ENCODE results near the gene SSC5D. TPM values are rescaled to one million over a fixed set of nuclear protein-coding genes. Genes with fewer than 3 reads are reported as not detected.
A peak's percentile ranks its signal among the peaks of the same experiment; 100 is the strongest.

Gene SSC5D
- total RNA-seq, 1 experiment from 2014 or later: 0.86 TPM

DNA sequence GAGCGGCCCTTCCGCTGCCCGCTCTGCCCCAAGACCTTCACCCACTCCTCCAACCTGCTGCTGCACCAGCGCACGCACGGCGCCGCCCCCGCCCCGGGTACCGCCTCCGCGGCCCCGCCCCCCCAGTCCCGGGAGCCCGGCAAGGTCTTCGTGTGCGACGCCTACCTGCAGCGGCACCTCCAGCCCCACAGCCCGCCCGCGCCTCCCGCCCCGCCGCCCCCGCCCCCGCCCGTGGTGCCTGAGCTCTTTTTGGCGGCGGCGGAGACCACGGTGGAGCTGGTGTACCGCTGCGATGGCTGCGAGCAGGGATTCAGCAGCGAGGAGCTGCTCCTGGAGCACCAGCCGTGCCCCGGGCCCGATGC, 6.5 kb upstream of the SSC5D start:
- BruUV-seq (replicated peaks): no TSS peak
- Mint-ChIP-seq H3K9me3 (ENCODE audit: unreplicated experiment) (no peaks in the 10 kb centered on the region), H3K4me1 (ENCODE audit: low read depth, unreplicated experiment) (peaks cover 26% of the 10 kb centered on the region), H3K36me3 (ENCODE audit: insufficient read depth, unreplicated experiment) (peaks cover 32% of the 10 kb centered on the region), H3K27ac (ENCODE audit: unreplicated experiment) (no peak overlapping the region), H3K27me3 (ENCODE audit: insufficient read depth, unreplicated experiment) (no peaks in the 10 kb centered on the region), H3K4me3 (ENCODE audit: unreplicated experiment) (no peak overlapping the region)
- no peak for DNase-seq
- no peaks in the 10 kb centered on the region for H3K27me3 ChIP-seq (replicated peaks; ENCODE audit: control insufficient read depth, insufficient read depth, low read length)
- no peaks in the 10 kb centered on the region for H3K9me3 ChIP-seq
- POLR2A ChIA-PET: no interaction called here
- intact Hi-C loops (cut with micrococcal nuclease; ENCODE audit: unreplicated experiment): no loop called here
- no peak overlapping the region for H3K4me3 ChIP-seq (ENCODE audit: low read depth, low read length)
- TF ChIP-seq, protein P1, sequence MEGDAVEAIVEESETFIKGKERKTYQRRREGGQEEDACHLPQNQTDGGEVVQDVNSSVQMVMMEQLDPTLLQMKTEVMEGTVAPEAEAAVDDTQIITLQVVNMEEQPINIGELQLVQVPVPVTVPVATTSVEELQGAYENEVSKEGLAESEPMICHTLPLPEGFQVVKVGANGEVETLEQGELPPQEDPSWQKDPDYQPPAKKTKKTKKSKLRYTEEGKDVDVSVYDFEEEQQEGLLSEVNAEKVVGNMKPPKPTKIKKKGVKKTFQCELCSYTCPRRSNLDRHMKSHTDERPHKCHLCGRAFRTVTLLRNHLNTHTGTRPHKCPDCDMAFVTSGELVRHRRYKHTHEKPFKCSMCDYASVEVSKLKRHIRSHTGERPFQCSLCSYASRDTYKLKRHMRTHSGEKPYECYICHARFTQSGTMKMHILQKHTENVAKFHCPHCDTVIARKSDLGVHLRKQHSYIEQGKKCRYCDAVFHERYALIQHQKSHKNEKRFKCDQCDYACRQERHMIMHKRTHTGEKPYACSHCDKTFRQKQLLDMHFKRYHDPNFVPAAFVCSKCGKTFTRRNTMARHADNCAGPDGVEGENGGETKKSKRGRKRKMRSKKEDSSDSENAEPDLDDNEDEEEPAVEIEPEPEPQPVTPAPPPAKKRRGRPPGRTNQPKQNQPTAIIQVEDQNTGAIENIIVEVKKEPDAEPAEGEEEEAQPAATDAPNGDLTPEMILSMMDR (IDR thresholded peaks at IDR 0.05; ENCODE audit: insufficient read depth in 1 of 2, low read depth in 1 of 2, low read length in 1 of 2, severe bottlenecking in 1 of 2, unreplicated experiment in 1 of 2): no peak
- CTCF ChIA-PET: no interaction called here
- peaks cover 4% of the 10 kb centered on the region; the same call in 1 of the 2 replicates for H3K4me1 ChIP-seq
- no peaks in the 10 kb centered on the region; the same call in 1 of the 2 replicates for H3K36me3 ChIP-seq (ENCODE audit: control insufficient read depth, insufficient read depth, low read length)

GRCh38 chr19:55482156-55482961, 5.9 kb upstream of the SSC5D start:
- Mint-ChIP-seq H3K27ac (ENCODE audit: unreplicated experiment) (no peak overlapping the region), H3K36me3 (ENCODE audit: insufficient read depth, unreplicated experiment) (peaks cover 32% of the 10 kb centered on the region), H3K9me3 (ENCODE audit: unreplicated experiment) (no peaks in the 10 kb centered on the region), H3K4me1 (ENCODE audit: low read depth, unreplicated experiment) (peaks cover 26% of the 10 kb centered on the region), H3K4me3 (ENCODE audit: unreplicated experiment) (no peak overlapping the region), H3K27me3 (ENCODE audit: insufficient read depth, unreplicated experiment) (no peaks in the 10 kb centered on the region)
- H3K9me3 ChIP-seq: no peaks in the 10 kb centered on the region
- intact Hi-C loops (cut with micrococcal nuclease; ENCODE audit: unreplicated experiment): no loop called here
- H3K27me3 ChIP-seq (replicated peaks; ENCODE audit: control insufficient read depth, insufficient read depth, low read length): no peaks in the 10 kb centered on the region
- no peaks in the 10 kb centered on the region; the same call in 1 of the 2 replicates for H3K36me3 ChIP-seq (ENCODE audit: control insufficient read depth, insufficient read depth, low read length)
- no TSS peak for BruUV-seq (replicated peaks)
- TF ChIP-seq, protein P1 (IDR thresholded peaks at IDR 0.05; ENCODE audit: insufficient read depth in 1 of 2, low read depth in 1 of 2, low read length in 1 of 2, severe bottlenecking in 1 of 2, unreplicated experiment in 1 of 2): no peak
- H3K4me1 ChIP-seq: peaks cover 4% of the 10 kb centered on the region; the same call in 1 of the 2 replicates
- no peak for DNase-seq
- no peak overlapping the region for H3K4me3 ChIP-seq (ENCODE audit: low read depth, low read length)
- CTCF ChIA-PET: no interaction called here
- POLR2A ChIA-PET: no interaction called here

DNA sequence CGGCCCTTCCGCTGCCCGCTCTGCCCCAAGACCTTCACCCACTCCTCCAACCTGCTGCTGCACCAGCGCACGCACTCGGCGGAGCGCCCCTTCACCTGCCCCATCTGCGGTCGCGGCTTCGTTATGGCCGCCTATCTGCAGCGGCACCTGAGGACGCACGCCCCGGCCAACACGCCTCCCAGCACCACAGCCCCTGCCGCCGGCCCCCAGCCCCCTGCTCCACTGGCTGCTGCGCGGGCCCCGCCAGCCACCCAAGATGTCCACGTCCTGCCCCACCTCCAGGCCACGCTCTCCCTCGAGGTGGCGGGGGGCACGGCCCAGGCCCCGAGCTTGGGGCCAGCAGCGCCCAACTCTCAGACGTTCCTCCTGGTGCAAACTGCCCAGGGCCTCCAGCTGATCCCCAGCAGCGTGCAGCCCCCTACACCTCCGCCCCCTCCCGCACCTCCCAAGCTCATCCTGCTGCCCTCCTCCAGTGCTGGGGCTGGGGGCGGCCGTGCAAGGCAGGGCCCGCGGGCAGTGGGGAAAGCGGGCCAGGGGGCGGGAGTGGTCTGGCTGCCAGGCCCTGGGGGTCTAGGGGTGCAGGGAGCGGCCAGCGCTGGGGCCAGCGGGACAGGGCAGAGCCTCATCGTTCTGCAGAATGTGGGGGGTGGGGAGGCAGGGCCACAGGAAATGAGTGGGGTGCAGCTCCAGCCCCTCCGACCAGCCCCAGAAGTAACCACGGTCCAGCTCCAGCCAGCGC, 5.1 kb upstream of the SSC5D start:
- no peak for DNase-seq
- Mint-ChIP-seq H3K27me3 (ENCODE audit: insufficient read depth, unreplicated experiment) (no peaks in the 10 kb centered on the region), H3K4me1 (ENCODE audit: low read depth, unreplicated experiment) (peaks cover 21% of the 10 kb centered on the region), H3K4me3 (ENCODE audit: unreplicated experiment) (peak overlapping the region; percentile 42), H3K27ac (ENCODE audit: unreplicated experiment) (peak overlapping the region; percentile 73), H3K9me3 (ENCODE audit: unreplicated experiment) (no peaks in the 10 kb centered on the region), H3K36me3 (ENCODE audit: insufficient read depth, unreplicated experiment) (peaks cover 28% of the 10 kb centered on the region)
- Histone ChIP-seq H3K36me3 (ENCODE audit: control insufficient read depth, insufficient read depth, low read length) (no peaks in the 10 kb centered on the region; the same call in 1 of the 2 replicates), H3K9me3 (no peaks in the 10 kb centered on the region), H3K4me1 (0 out of 2 replicates have a peak, but pooled peaks cover 3% of the 10 kb centered on the region), H3K4me3 (ENCODE audit: low read depth, low read length) (no peak overlapping the region), H3K27me3 (replicated peaks; ENCODE audit: control insufficient read depth, insufficient read depth, low read length) (no peaks in the 10 kb centered on the region)
- no TSS peak for BruUV-seq (replicated peaks)
- intact Hi-C loops (cut with micrococcal nuclease; ENCODE audit: unreplicated experiment): no loop called here
- TF ChIP-seq, protein P1 (IDR thresholded peaks at IDR 0.05; ENCODE audit: insufficient read depth in 1 of 2, low read depth in 1 of 2, low read length in 1 of 2, severe bottlenecking in 1 of 2, unreplicated experiment in 1 of 2): no peak
- ChIA-PET CTCF (interaction anchor here (2.6 kb wide), 1 partner anchor 21 kb away, joined by 19 read pairs; no protein-coding TSS in a partner anchor), POLR2A (no interaction called here)
